M059J (cell line): ENCODE data around the gene SCLT1. TPM values are rescaled to one million over a fixed set of nuclear protein-coding genes. Genes with fewer than 3 reads are reported as not detected.

ENCODE experiments used
- DNase-seq: peaks from one replicate; pipeline ENCODE4 v3.0.0-alpha.2; 2012; ENCODE audit warnings: low read depth
- total RNA-seq: library from RNA; depleted of rRNA; stranded (reverse); fragments of >200 nt; shearing (Covaris generic); gene quantifications from 2 replicates; pipeline ENCODE4 v1.2.3, GENCODE V29; 2014

Gene SCLT1
- total RNA-seq, 1 experiment from 2014 or later, result 16.0 TPM

- DNase-seq, result peak; percentile 81
Measured at GRCh38 chr4:128871948-128872347, 221.4 kb downstream of the SCLT1 start.

DNA sequence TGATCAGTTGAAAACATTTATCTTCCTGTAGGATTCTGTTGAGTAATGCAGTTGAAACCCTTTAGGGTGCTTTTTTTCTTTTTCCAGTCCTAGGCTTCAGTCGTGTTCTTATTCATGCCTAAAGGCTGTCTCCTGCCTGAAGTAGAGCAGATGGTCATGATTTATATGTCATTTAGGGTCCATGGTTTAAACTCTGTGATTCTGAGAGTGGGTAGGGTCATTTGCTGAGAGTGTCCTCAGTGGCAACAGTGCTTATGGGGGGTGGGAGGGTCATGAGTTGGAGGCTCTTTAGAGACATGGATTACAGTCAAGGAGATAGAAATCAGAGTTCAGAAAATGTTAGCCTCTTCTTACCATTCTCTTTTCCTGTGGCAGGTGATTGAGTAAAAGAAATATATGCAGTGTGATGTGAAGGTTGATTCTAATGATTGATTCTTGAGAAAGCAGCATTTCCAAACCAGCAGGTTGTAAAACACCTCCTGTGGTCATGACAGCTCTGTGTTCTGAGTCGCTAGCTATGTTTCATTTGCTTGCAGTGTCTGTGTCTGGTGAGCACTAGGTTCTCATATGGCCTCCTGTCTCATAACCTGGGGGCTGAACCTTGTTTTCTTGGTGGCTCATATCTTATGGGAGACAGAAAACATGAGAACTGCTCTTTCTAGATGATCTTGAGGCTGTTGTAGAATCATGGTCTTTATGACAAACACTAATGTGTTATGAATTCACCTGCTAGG, 223.4 kb downstream of the SCLT1 start:
- DNase-seq, result no peak

- DNase-seq, result no peak
Measured at GRCh38 chr4:128868758-128869157, 224.6 kb downstream of the SCLT1 start.

- DNase-seq, result no peak
Measured at GRCh38 chr4:128866691-128867090, 226.6 kb downstream of the SCLT1 start.

GRCh38 chr4:128866269-128866668, 227.1 kb downstream of the SCLT1 start:
- no peak for DNase-seq

DNA sequence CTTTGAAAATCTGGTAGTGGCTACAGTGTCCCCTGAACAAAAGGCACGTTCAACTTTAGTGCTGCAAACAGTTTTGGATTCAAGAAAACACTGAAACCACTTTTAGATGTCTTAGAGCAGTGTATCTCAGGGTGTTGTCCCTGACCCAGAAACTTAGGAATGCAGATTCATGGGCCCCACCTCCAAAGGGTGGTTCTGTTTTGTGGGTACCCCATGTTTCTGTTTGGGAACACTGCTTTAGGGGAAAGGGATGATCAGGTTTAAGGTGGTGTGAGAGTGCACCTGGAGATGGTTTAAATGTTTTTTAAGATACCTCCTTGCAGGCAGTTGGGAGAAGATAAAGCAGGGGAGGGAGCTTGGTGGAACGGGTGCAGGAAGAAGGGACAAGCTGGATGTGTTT, 228.2 kb downstream of the SCLT1 start:
- no peak for DNase-seq

DNA sequence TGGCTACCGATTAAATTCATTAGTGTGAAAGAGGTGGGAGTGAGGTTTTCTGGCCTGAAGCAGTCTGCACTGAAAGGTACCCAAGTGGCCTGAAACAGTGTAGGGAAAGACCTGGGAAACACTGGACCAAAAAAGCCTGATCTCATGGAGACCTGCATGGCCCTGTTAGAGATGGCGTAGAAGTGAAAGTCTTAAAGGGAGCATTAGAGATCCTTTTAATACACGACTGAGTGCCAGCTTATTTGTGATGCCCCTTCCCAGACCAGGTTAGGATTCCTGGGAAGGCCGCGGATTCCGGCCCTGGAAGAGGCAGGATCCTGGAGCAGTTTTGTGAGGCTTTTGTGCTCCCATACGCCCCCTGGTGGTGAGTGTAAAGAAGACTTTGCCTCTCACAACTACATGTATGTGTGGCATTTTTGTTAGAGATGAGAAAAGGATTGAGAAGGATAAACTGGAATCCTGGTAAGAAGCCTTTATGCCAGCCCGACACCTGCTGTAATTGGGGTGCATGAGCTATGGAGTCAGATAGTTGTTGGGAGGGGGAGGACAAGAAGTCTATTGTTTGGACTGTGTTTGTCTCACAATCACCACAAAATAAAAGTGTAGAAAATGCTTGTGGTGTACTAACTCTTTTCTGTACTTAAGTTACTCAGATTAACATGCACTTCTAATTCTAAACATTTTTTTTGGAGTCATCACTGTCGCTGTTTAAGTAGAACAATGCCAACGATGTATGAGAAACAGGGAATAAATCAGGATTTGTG, 229.8 kb downstream of the SCLT1 start:
- peak; percentile 65 for DNase-seq

- DNase-seq, result no peak
Measured at GRCh38 chr4:128862608-128863311, 230.6 kb downstream of the SCLT1 start.

- no peak for DNase-seq
Measured at GRCh38 chr4:128861856-128862518, 231.4 kb downstream of the SCLT1 start.

DNA sequence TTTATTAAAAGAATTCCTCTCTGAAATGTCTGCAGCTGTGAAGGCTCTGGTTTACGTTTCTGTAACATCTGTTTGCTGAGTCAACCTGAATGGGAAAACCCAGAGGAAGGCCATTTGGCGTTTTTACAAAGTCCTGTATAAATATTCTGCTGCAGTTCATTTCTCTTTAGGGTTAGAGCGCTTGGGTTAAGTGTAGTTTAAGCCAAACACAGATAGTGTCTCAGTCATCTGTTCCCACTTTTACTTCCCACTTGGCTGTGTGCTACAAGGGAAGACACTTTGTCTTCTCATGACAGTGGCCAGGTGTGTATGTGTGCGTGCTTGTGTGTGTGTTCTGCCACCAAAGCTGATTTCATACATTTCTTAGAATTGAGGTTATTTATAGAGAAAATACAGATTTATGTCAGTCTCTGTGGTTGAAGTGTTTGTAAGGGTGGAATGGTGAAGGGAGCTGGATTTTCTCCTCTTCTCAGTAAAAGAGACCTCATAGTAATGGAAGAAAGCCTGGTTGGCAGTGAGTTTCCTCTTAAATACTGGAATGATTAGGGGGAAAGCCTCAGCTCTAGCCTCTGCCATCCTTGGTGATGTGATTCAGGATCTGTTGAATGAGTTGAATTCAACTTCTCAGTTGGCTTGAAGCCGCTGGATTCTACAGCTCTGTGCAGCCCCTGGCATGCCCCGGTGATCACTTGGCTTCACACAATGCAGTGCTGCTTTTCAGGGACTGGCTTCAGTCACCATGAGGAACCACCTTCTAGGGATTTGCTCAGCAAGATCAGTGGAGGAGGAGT, 233.3 kb downstream of the SCLT1 start:
- DNase-seq, result no peak

- no peak for DNase-seq
Measured at GRCh38 chr4:128858879-128859671, 234.3 kb downstream of the SCLT1 start.

GRCh38 chr4:128856246-128856645, 237.1 kb downstream of the SCLT1 start:
- DNase-seq, result no peak

GRCh38 chr4:128855621-128856020, 237.7 kb downstream of the SCLT1 start:
- DNase-seq, result no peak

DNA sequence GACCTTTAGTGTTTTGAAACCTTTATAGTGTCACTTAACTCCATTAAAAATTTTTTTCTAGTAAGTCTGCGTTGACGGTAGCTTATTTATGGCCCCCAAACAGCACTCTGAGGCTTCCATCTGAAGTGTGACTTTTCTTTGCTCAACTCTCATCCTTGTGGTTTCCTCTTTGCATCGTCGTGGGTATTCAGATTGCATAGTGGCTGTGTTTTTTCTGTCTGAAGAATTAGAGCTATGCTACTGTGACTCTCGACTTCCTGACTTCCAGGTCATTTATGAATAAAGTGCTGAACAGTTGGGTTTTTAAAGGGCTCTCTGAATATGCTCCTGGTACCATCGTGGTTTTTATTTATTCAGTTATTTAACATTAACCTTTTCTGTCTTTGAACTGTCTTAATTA, 238.9 kb downstream of the SCLT1 start:
- DNase-seq, result no peak

DNA sequence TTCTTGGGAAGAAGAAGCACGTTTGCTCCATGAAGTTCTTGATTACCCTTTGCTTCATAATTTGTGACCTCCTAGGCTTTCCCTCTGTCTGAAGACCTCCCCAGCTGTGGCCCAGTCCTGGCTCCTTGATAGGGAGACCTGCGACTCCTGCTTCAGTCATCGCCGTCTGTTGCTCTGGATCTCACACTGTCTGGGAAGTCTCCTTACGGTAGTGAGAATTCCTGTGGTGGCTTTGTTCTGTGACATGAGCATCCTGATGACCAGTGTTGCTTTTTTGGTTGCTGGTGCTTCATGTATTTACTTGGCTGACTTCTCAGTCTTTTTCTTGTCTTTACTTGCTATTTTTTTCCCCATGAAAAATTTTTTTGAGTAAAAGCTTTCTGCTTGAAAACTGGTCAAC, 239.6 kb downstream of the SCLT1 start:
- DNase-seq, result peak; percentile 4

DNA sequence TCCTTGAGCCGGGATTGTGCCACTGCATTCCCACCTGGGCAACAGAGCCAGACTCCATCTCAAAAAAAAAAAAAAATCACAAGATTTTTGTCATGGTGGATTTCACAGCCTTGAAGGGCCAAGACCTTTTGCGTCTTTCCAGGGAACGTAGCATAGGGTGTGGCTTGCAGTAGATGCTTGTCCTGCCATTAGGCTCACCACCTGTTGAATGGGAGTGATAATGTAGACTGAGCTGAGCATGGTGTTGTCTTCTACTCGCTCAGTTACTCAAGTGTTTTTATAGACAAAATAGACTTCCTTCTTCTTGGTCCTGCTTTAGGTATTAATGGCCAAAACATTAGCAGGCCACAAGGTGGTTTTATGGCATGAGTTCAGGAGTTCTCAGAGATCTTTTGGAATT, 243.1 kb downstream of the SCLT1 start:
- no peak for DNase-seq

- no peak for DNase-seq
Measured at GRCh38 chr4:128848461-128848860, 244.9 kb downstream of the SCLT1 start.

GRCh38 chr4:128847082-128847724, 246.1 kb downstream of the SCLT1 start:
- no peak for DNase-seq

DNA sequence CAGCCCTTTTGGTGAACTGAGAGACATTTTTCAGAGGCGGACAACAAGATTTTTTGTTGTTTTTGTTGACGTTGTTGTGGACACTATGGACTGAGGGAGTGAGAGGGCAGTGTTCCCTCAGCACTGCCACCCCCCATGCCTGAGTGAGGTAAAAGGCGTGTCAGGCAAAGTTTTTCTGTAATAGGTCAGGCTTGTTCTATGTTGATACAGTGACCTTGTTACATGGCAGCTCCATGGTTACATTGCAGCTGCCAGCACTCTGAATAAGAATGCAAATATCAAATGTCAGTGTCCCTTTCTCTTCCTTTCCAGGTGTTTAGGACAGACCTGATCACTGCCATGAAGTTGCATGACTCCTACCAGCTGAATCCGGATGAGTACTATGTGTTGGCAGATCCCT, 247.3 kb downstream of the SCLT1 start:
- DNase-seq, result no peak

- no peak for DNase-seq
Measured at GRCh38 chr4:128844931-128845330, 248.4 kb downstream of the SCLT1 start.
